T-helper 2 cell treated with Interferon-gamma antibody and Interleukin-4, amounts not matched to agents 5 μg/mL and 100 μg/mL, for 36 hours (primary cell): ENCODE data around the gene ANKRD6.

Experiments used
- DNase-seq: peaks from one replicate; pipeline ENCODE4 v3.0.0; 2021; ENCODE audit warnings: low spot score
- H3K27ac Mint-ChIP-seq: one replicate; pipeline ENCODE4 v1.8.0; 2021; ENCODE audit warnings: mild to moderate bottlenecking, mixed read lengths
- H3K27me3 Mint-ChIP-seq: one replicate; pipeline ENCODE4 v1.8.0; 2021; ENCODE audit warnings: low read depth, mixed read lengths
- H3K36me3 Mint-ChIP-seq: one replicate; pipeline ENCODE4 v1.8.0; 2021; ENCODE audit warnings: low read depth, mixed read lengths
- H3K4me1 Mint-ChIP-seq: one replicate; pipeline ENCODE4 v1.8.0; 2021; ENCODE audit warnings: low read depth, mixed read lengths
- H3K4me3 Mint-ChIP-seq: one replicate; pipeline ENCODE4 v1.8.0; 2022; ENCODE audit warnings: mild to moderate bottlenecking, moderate library complexity, mixed read lengths
- H3K9me3 Mint-ChIP-seq: one replicate; pipeline ENCODE4 v1.8.0; 2021; ENCODE audit warnings: mixed read lengths

The ANKRD6 gene

DNA sequence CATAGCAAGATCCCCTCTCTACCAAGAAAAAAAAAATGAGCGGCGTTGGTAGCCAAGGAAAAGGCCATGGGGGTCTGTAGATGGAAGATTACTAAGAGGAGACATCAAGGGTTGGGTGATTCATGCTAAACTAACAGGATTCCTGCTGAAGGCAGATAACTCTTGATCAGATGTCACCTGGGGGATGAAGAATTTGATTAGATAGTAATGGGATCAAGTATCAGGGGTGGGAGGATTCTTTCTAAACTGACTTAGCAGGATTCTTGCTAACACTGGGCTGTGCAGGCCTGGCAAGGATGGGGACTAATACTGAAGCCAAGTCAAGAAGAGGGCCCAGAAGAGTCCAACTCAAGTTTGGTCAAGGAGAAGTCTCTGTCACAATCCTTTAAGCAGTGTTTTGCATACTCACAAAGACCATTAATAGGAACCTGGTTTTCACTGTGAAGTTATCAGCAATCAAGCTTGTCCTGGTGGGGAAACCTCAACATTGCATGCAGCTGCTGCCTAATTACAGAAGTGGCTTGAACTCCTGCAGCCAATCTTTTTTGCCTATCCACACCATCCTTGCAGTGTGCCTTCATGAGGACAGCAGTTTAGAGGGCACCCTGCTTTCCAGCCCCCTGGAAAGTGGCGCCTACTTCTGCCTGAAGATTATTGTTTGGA, 61.3 kb downstream of the ANKRD6 start:
- Mint-ChIP-seq H3K9me3 (no peaks in the 10 kb centered on the region), H3K4me3 (no peak overlapping the region)

DNA sequence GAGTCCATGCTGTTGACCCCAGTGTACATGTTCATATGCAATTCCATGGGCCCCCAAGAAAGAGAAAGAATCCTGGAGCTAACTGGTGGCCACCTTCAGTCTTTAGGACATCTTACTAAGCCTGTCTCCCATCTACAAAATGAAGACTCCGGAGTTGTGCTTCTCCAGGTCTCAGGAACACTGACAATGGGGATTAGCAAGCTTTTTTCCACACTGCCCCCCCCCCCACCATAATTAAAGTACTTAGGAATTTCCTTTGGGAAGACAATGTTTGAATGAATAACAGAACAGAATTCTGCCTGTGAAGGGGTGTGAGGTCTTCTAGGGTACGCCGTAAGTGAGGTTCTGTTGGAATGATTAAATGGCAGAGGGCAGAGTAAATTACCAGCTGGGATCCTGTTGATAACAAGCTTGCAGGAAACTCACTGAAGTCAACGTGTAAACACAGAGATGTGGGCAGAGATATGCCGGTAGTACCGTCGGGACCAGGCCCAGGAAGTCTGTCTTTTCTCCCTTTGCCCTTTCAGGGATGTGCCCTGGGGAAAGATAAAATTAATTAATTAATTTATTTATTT, 63.1 kb downstream of the ANKRD6 start:
- DNase-seq = no peak
- H3K27ac Mint-ChIP-seq = no peak overlapping the region
- no peaks in the 10 kb centered on the region for H3K4me1 Mint-ChIP-seq
- H3K36me3 Mint-ChIP-seq = no peaks in the 10 kb centered on the region
- peaks cover 24% of the 10 kb centered on the region for H3K27me3 Mint-ChIP-seq
- H3K9me3 Mint-ChIP-seq = no peaks in the 10 kb centered on the region
- no peak overlapping the region for H3K4me3 Mint-ChIP-seq

More for the DNA sequence above, 61.3 kb downstream of the ANKRD6 start:
- H3K27ac Mint-ChIP-seq = no peak overlapping the region
- no peaks in the 10 kb centered on the region for H3K36me3 Mint-ChIP-seq
- H3K27me3 Mint-ChIP-seq = peaks cover 27% of the 10 kb centered on the region
- no peak for DNase-seq
- no peaks in the 10 kb centered on the region for H3K4me1 Mint-ChIP-seq

DNA sequence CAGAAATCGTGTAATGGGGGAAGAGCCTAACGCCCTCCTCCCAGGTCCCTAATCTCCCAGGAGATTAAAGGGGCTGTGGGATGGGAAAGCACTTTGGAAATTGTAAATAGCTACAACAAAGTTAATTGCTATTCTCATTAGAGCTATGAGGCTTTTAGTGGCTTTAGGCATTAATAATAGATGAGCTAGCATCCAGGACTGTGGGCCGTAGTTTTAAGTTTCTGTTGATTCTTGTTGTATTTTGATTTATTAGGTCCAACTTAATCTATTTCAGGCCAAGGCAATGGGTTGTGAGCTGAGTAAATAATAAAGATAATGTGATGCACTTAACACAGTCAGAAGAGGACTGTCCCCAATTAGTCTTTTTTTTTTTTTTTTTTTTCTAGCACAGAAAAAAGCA, 67.7 kb downstream of the ANKRD6 start:
- no peaks in the 10 kb centered on the region for H3K9me3 Mint-ChIP-seq
- H3K27me3 Mint-ChIP-seq = peaks cover 27% of the 10 kb centered on the region
- H3K4me1 Mint-ChIP-seq = no peaks in the 10 kb centered on the region
- no peak overlapping the region for H3K4me3 Mint-ChIP-seq
- no peak for DNase-seq
- H3K36me3 Mint-ChIP-seq = no peaks in the 10 kb centered on the region
- H3K27ac Mint-ChIP-seq = no peak overlapping the region

DNA sequence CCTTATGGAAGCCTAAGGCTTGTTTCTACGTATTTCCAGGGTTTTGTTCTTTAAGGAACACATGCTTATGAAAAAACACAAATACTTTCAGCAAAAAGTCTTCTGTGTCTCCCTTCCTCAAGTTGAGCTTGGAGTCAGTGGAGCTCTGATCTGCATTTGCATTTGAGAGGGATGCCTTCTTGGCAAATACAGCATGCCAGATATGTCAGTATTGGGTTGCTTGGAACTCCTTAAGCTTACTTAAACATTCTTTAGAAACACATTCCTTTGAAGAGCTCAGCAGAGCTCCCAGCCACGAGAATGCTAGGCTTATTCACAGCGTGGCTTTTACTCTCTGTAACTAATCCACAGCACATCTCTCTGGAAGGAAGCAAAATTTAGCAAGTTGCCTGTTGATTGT, 68.3 kb downstream of the ANKRD6 start:
- Mint-ChIP-seq H3K27ac (no peak overlapping the region), H3K27me3 (peaks cover 22% of the 10 kb centered on the region), H3K36me3 (no peaks in the 10 kb centered on the region), H3K4me3 (no peak overlapping the region), H3K9me3 (no peaks in the 10 kb centered on the region), H3K4me1 (no peaks in the 10 kb centered on the region)
- DNase-seq = no peak

DNA sequence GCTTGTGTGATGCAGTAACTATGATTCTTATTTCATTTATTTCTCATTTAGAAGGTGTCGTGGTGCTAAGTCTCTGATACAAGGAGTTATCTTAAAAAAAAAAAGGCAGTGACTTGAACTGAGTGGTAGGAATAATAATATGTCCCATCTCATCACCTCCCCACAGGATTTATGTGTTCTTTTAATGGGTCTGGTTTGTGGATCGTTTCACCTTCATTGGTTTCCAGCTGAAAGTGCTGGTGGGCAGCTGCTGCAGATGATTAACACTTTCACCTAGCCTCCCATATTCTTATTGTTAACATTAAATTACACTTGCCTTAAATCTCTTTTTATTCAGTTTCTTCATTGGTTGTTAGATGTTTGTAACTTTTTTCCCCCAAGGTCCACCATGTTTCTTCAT, 68.8 kb downstream of the ANKRD6 start:
- Mint-ChIP-seq H3K4me1 (no peaks in the 10 kb centered on the region), H3K36me3 (no peaks in the 10 kb centered on the region), H3K27me3 (peaks cover 21% of the 10 kb centered on the region), H3K9me3 (no peaks in the 10 kb centered on the region), H3K27ac (no peak overlapping the region), H3K4me3 (no peak overlapping the region)
- no peak for DNase-seq

DNA sequence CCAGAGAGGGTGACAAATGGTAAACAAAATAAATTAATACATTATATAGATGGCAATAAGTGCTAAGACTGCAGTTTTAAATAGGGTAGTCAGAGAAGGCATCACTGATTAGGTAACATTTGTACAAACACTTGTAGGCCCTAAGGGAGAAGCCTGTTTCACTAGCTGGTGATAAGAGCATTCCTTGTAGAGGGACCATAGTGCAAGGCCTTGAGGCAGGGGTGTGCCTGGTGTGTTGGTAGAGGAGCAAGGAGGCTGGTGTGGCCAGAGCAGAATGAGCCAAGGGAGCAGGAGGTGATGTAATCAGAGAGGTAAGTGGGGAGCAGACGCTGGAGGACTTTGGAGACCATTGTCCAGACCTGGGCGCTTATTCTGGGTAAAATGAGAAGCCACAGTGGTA, 70.7 kb downstream of the ANKRD6 start:
- Mint-ChIP-seq H3K36me3 (no peaks in the 10 kb centered on the region), H3K9me3 (no peaks in the 10 kb centered on the region), H3K4me3 (no peak overlapping the region), H3K4me1 (no peaks in the 10 kb centered on the region), H3K27ac (no peak overlapping the region), H3K27me3 (peaks cover 12% of the 10 kb centered on the region)
- DNase-seq = no peak

DNA sequence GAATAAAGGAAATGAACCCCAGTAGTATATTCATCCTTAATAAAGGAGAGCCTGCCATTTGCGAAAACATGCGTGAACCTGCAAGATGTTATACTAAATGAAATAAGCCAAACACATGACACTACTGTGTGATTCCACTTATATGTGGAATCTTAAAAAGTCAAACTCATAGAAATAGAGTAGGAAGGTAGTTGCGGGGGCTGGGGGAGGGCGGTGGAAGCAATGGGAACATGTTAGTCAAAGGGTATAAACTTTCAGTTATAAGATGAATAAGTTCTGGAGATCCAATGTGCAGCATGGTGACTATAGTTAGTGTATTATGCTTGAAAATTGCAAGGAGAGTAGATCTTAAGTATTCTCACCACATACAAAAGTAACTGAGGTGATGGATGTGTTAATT, 72.9 kb downstream of the ANKRD6 start:
- H3K27me3 Mint-ChIP-seq = peaks cover 6% of the 10 kb centered on the region
- no peak for DNase-seq
- no peaks in the 10 kb centered on the region for H3K4me1 Mint-ChIP-seq
- no peaks in the 10 kb centered on the region for H3K9me3 Mint-ChIP-seq
- H3K36me3 Mint-ChIP-seq = no peaks in the 10 kb centered on the region
- no peak overlapping the region for H3K27ac Mint-ChIP-seq
- H3K4me3 Mint-ChIP-seq = no peak overlapping the region

DNA sequence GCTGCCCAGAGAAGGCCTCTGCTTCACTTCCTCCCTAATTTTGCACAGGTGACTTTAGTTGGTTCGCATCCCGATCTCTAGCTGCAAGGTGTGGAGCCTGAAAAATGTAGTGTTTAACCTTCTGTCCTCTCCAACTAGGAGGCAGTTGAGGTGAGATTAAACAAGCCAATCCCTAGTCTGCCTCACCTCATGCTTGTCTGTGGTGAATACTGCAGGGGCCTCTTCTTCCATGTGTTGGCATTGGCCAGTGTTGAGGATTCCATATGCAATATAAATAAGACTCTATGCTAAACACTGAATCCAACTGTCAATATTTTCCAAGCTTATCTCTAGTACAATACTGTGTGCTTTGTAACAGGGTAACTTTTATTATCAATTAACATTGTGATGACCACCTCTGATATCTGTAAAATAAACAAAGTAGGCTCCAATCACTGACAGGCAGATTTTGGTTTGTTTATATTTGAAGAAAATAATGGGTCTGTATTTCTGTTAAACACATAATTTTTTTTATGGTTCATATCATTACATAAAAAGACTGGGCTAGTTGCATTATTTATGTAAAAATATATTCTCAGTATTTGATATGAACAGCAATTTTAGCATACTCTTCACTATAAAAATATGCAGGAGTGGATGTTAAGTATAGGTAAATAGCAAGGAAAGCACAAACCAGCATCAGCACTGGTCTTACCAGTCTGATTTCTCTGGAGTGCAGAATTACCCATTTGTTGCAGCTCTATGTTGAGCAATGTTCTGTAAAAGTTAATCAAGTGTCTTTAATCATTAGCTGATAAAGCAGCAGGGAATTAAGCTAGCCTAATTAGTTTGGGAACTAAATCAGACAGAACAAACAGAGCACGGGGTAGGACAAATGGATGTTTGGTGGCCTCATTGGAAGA, 74.0 kb downstream of the ANKRD6 start:
- H3K9me3 Mint-ChIP-seq = no peaks in the 10 kb centered on the region
- no peaks in the 10 kb centered on the region for H3K4me1 Mint-ChIP-seq
- H3K27me3 Mint-ChIP-seq = no peaks in the 10 kb centered on the region
- DNase-seq = no peak
- no peak overlapping the region for H3K27ac Mint-ChIP-seq
- H3K4me3 Mint-ChIP-seq = no peak overlapping the region
- H3K36me3 Mint-ChIP-seq = no peaks in the 10 kb centered on the region

DNA sequence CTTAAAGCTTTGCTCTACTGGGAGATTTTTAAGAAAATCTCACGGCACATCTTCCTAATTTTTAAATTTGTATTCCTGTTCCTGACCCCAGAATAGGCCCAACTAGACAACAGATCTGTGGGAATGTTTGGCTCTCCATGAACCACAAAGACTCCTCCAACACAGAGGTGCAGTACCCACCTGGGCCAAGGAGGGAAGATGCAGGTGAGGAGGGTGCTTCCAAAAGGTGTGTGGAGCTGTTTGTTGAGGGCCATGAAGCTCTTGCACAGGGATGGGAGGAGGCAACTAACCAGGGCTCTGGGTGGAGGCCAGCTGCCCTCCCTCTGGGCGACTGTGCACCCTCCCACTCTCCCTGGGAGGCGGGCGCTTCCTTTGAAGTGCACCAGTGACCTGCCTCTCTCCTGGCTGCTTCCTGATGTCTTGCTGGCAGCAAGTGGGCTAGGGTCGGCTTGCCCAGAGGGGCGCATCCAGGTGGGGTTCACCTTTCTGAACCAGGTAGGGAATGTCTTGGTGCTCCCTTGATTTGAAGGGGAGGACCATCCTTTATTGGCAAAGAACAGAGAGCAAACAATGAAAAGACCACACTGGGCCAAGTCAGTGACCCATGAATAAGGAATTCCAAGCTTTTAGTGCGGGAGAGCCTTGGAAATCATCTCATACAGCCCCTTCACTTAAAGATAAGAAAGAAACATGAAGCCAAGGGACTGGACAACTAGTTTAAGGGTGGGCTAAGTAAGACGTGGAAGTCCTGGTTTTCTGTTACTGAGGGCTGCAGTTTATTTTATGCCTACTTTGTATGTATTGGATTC, 76.0 kb downstream of the ANKRD6 start:
- no peaks in the 10 kb centered on the region for H3K36me3 Mint-ChIP-seq
- H3K4me1 Mint-ChIP-seq = no peaks in the 10 kb centered on the region
- no peak overlapping the region for H3K27ac Mint-ChIP-seq
- H3K27me3 Mint-ChIP-seq = no peaks in the 10 kb centered on the region
- no peak for DNase-seq
- H3K4me3 Mint-ChIP-seq = no peak overlapping the region
- H3K9me3 Mint-ChIP-seq = no peaks in the 10 kb centered on the region

DNA sequence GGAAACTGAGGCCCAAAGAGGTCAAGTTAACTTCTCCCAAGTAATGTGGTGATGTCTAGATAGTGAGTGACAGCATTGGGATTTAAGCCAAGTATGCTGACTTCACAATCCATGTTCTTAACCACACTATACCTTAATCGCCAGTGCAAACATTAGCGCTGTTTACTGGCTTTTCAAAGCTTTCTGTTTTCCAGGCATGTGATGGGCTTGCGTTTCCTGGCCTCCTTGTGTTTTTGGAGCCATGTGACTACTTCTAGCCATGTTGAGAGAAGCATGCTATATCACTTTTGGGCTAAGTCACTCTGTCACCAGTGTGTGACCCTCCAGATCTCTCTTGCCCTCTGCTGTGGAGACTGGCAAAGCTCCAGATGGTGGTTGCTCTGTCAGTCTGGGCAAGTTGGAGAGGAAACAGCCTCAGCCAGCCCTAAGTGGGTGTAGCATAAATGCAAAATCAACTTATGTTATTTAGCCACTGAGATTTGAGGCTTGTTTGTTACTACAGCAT, 76.9 kb downstream of the ANKRD6 start:
- Mint-ChIP-seq H3K9me3 (no peaks in the 10 kb centered on the region), H3K27me3 (peaks cover 4% of the 10 kb centered on the region), H3K27ac (no peak overlapping the region), H3K4me1 (no peaks in the 10 kb centered on the region), H3K36me3 (no peaks in the 10 kb centered on the region), H3K4me3 (no peak overlapping the region)
- no peak for DNase-seq

DNA sequence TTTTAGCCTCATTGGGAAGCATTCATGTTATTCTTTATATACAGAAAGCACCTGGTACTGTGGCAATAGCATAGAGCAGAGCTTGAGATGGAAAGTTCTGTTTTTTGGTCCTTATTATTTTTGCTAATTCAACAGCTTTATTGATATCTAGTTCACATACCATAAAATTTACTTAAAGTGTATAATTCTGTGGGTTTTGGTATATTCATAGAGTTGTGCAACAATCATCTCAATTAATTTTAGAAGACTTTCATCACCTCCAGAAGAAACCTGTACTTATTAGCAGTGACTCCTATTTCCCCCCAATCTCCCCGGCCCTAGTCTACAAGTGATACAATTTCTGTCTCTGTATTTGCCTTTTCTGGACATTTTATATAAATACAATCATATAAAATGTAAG, 77.4 kb downstream of the ANKRD6 start:
- no peak overlapping the region for H3K27ac Mint-ChIP-seq
- H3K9me3 Mint-ChIP-seq = no peaks in the 10 kb centered on the region
- H3K36me3 Mint-ChIP-seq = no peaks in the 10 kb centered on the region
- H3K4me1 Mint-ChIP-seq = no peaks in the 10 kb centered on the region
- H3K27me3 Mint-ChIP-seq = peaks cover 4% of the 10 kb centered on the region
- no peak for DNase-seq
- no peak overlapping the region for H3K4me3 Mint-ChIP-seq

DNA sequence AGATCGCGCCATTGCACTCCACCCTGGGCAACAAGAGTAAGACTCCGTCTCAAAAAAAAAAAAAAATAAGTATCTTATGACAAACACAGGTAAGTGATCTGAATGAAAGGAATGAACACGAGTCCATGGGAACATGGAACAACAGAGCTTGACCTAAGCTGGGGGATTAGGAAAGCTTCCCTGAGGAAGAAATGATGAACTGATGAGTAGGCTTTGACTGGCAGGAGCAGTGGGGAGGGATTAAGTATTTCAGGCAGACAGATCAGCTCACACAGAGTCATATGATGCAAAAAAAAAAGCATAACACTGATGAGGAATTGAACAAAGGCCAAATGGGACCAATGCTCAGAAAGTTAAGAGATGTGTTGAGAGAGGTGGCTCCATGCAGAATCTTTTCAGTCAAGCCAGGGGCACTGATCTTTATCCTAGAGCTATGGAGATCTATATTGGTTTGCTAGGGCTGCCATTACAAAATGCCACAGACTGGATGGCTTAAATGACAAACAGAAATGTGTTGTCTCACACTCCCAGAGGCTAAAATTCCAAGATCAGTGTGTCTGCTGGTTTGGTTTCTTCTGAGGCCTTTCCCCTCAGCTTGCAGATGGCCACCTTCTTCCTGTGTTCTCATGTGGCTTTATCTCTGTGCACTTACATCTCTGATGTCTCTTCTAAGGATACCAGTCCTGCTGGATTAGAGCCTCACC, 85.6 kb downstream of the ANKRD6 start:
- Mint-ChIP-seq H3K36me3 (no peaks in the 10 kb centered on the region), H3K27me3 (peaks cover 10% of the 10 kb centered on the region), H3K4me3 (no peak overlapping the region), H3K27ac (no peak overlapping the region), H3K9me3 (no peaks in the 10 kb centered on the region), H3K4me1 (no peaks in the 10 kb centered on the region)
- DNase-seq = no peak

DNA sequence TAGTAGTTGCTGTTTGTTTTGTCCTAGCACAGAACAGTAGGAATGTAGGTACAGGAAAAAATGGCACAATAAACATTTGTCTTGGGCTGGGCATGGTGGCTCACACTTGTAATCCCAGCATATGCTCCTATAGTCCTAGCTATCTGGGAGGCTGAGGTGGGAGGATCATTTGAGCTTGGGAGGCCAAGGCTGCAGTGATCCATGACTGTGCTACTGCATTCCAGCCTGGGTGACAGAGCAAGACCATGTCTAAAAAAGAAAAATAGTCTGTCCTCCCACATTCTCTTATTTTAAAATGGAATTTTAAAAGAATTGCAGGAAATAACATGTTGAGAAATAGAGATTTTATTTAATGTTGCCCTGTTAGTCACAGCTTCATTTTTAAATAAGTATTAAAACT, 87.8 kb downstream of the ANKRD6 start:
- H3K27me3 Mint-ChIP-seq = peaks cover 6% of the 10 kb centered on the region

More for the DNA sequence above, 87.8 kb downstream of the ANKRD6 start:
- Mint-ChIP-seq H3K4me1 (no peaks in the 10 kb centered on the region), H3K36me3 (no peaks in the 10 kb centered on the region), H3K9me3 (no peaks in the 10 kb centered on the region), H3K4me3 (no peak overlapping the region), H3K27ac (no peak overlapping the region)
- DNase-seq = no peak
